H1 (cell line): ENCODE data around the gene TMPRSS2. TPM values are rescaled to one million over a fixed set of nuclear protein-coding genes. Genes with fewer than 3 reads are reported as not detected.

Experiments
- CTCF ChIA-PET: fragments of 300-600 bp; sonication (Branson Sonifier 250); formaldehyde crosslinking; loops from one replicate; lab custom pipeline; 2021; ENCODE audit not compliant: partially characterized antibody; lab: Charles Lee
- POLR2A ChIA-PET: fragments of 300-600 bp; sonication (Branson Sonifier 250); formaldehyde crosslinking; loops from one replicate; lab custom pipeline; 2021; ENCODE audit warnings: inconsistent platforms; ENCODE audit not compliant: partially characterized antibody; lab: Charles Lee
- DNase-seq, 2 experiments: peaks; one replicate each; pipeline versions ENCODE4 v3.0.0 to v3.0.0-alpha.2; 2010 to 2022; ENCODE audit warnings: low spot score in 2 of 2, low read depth in 1 of 2, mixed read lengths in 1 of 2
- FAIRE-seq: peaks from 2 replicates; lab custom pipeline; 2011; peaks lifted over from hg19 to GRCh38; lab: Jason Lieb, UNC
- H2AFZ ChIP-seq: 2 replicates; pipeline ENCODE4 v1.8.1; 2012; ENCODE audit warnings: low read length, inconsistent platforms
- H2AK5ac ChIP-seq: 2 replicates; pipeline ENCODE4 v1.6.1; 2013; ENCODE audit warnings: low read depth, low read length
- H2BK120ac ChIP-seq: replicated peaks from 2 replicates; pipeline ENCODE3; 2013; ENCODE audit warnings: low read depth, low read length, inconsistent platforms
- H2BK12ac ChIP-seq: 2 replicates; pipeline ENCODE4 v1.6.1; 2013; ENCODE audit warnings: low read depth, low read length
- H2BK15ac ChIP-seq: 2 replicates; pipeline ENCODE4 v1.6.1; 2013; ENCODE audit warnings: low read length
- H2BK20ac ChIP-seq: 2 replicates; pipeline ENCODE4 v1.6.1; 2013; ENCODE audit warnings: low read length
- H2BK5ac ChIP-seq: 2 replicates; pipeline ENCODE4 v1.6.1; 2013; ENCODE audit warnings: low read depth, low read length
- H3K14ac ChIP-seq: 2 replicates; pipeline ENCODE4 v1.6.1; 2013; ENCODE audit warnings: inconsistent platforms; ENCODE audit not compliant: insufficient read length
- H3K18ac ChIP-seq: 2 replicates; pipeline ENCODE4 v1.6.1; 2013; ENCODE audit warnings: low read length; ENCODE audit errors: extremely low read depth
- H3K23ac ChIP-seq: 2 replicates; pipeline ENCODE4 v1.6.1; 2013; ENCODE audit warnings: inconsistent platforms; ENCODE audit not compliant: insufficient read length
- H3K23me2 ChIP-seq: 2 replicates; pipeline ENCODE4 v1.6.1; 2013; ENCODE audit warnings: low read depth, low read length
- H3K27ac ChIP-seq: 2 replicates; pipeline ENCODE4 v1.6.1; 2011; ENCODE audit warnings: low read depth, low read length, inconsistent platforms
- H3K27me3 ChIP-seq, 4 experiments: replicated peaks in 1 of 4; 1 replicate in 1 of 4; 2 replicates in 3 of 4; pipeline versions ENCODE4 v1.6.1 to v1.8.1; 2011 to 2013; ENCODE audit warnings: low read length in 3 of 4, mild to moderate bottlenecking in 3 of 4, inconsistent platforms in 2 of 4, mixed read lengths in 2 of 4, moderate library complexity in 1 of 4; ENCODE audit not compliant: control insufficient read depth in 3 of 4, insufficient read depth in 3 of 4; ENCODE audit errors: extremely low read depth in 1 of 4
- H3K36me3 ChIP-seq, 4 experiments: 2 replicates each; pipeline versions ENCODE4 v1.6.1 to v1.8.1; 2011 to 2013; ENCODE audit warnings: mild to moderate bottlenecking in 4 of 4, low read length in 3 of 4, moderate library complexity in 2 of 4, control low read depth in 1 of 4, inconsistent platforms in 1 of 4; ENCODE audit not compliant: insufficient read depth in 4 of 4, control insufficient read depth in 2 of 4
- H3K4ac ChIP-seq: replicated peaks from 2 replicates; pipeline ENCODE3; 2013; ENCODE audit warnings: low read length, low read depth, mixed read lengths, inconsistent platforms; ENCODE audit not compliant: insufficient read length
- H3K4me1 ChIP-seq, 4 experiments: replicated peaks in 1 of 4; 1 replicate in 1 of 4; 2 replicates in 3 of 4; pipeline versions ENCODE4 v1.6.1 to v1.8.1; 2011 to 2013; ENCODE audit warnings: low read length in 3 of 4, inconsistent platforms in 2 of 4, mixed read lengths in 1 of 4; ENCODE audit not compliant: insufficient read depth in 4 of 4, control insufficient read depth in 3 of 4
- H3K4me2 ChIP-seq, 2 experiments: 2 replicates each; pipeline versions ENCODE4 v1.6.1 to v1.8.1; 2011 to 2013; ENCODE audit warnings: low read depth in 2 of 2, low read length in 2 of 2, control low read depth in 1 of 2, inconsistent platforms in 1 of 2, mild to moderate bottlenecking in 1 of 2; ENCODE audit not compliant: insufficient read depth in 1 of 2
- H3K4me3 ChIP-seq, 4 experiments: fragments of 200-600, 300-600 bp in 1 of 4; sonication (generic), shearing (Covaris generic), sonication (Bioruptor Twin) in 1 of 4; 2 replicates each; pipeline versions ENCODE4 v1.5.1 to v1.8.1; 2011 to 2016; ENCODE audit warnings: low read length in 4 of 4, low read depth in 3 of 4, control low read depth in 2 of 4, inconsistent platforms in 2 of 4, mild to moderate bottlenecking in 2 of 4, mixed read lengths in 1 of 4, moderate library complexity in 1 of 4; ENCODE audit not compliant: insufficient read depth in 2 of 4; ENCODE audit errors: extremely low read depth in 1 of 4
- H3K56ac ChIP-seq: replicated peaks from 2 replicates; pipeline ENCODE3; 2013; ENCODE audit warnings: low read depth, mild to moderate bottlenecking, mixed read lengths, low read length, inconsistent platforms; ENCODE audit not compliant: insufficient read length
- H3K79me1 ChIP-seq: 2 replicates; pipeline ENCODE4 v1.6.1; 2013; ENCODE audit warnings: low read depth, low read length, control low read depth
- H3K79me2 ChIP-seq, 2 experiments: 2 replicates each; pipeline versions ENCODE4 v1.6.1 to v1.8.1; 2012 to 2013; ENCODE audit warnings: low read length in 2 of 2, mild to moderate bottlenecking in 2 of 2, inconsistent platforms in 1 of 2; ENCODE audit not compliant: insufficient read depth in 2 of 2, control insufficient read depth in 1 of 2
- H3K9ac ChIP-seq, 4 experiments: replicated peaks in 1 of 4; 1 replicate in 1 of 4; 2 replicates in 3 of 4; pipeline versions ENCODE4 v1.6.1 to v1.8.1; 2011 to 2013; ENCODE audit warnings: low read depth in 3 of 4, low read length in 3 of 4, control low read depth in 2 of 4, mild to moderate bottlenecking in 2 of 4, moderate library complexity in 2 of 4, inconsistent platforms in 1 of 4; ENCODE audit errors: extremely low read depth in 1 of 4
- H3K9me3 ChIP-seq, 2 experiments: 2 replicates each; pipeline versions ENCODE4 v1.6.1 to v1.8.1; 2012 to 2013; ENCODE audit warnings: mild to moderate bottlenecking in 2 of 2, moderate library complexity in 2 of 2, control low read depth in 1 of 2, inconsistent platforms in 1 of 2, low read depth in 1 of 2, low read length in 1 of 2, mixed read lengths in 1 of 2; ENCODE audit not compliant: insufficient read depth in 2 of 2
- H4K20me1 ChIP-seq, 2 experiments: replicated peaks in 1 of 2; 2 replicates each; pipeline versions ENCODE3 to v1.8.1; 2011 to 2013; ENCODE audit warnings: inconsistent platforms in 2 of 2, low read length in 2 of 2, mild to moderate bottlenecking in 1 of 2; ENCODE audit not compliant: insufficient read depth in 2 of 2, control insufficient read depth in 1 of 2
- H4K5ac ChIP-seq: 2 replicates; pipeline ENCODE4 v1.6.1; 2013; ENCODE audit warnings: low read length, low read depth, mixed read lengths, inconsistent platforms; ENCODE audit not compliant: insufficient read length
- H4K8ac ChIP-seq: 2 replicates; pipeline ENCODE4 v1.8.0; 2013; ENCODE audit warnings: mild to moderate bottlenecking, moderate library complexity, low read length, inconsistent platforms; ENCODE audit not compliant: insufficient read depth; ENCODE audit errors: extremely low read depth
- H4K91ac ChIP-seq: replicated peaks from 2 replicates; pipeline ENCODE3; 2013; ENCODE audit warnings: low read length, mixed read lengths, inconsistent platforms; ENCODE audit not compliant: insufficient read length
- CHD2 ChIP-seq: IDR thresholded peaks from 2 replicates; pipeline ENCODE4 v1.6.1; 2012; ENCODE audit warnings: low read length, improper control_type of control experiment
- CTBP2 ChIP-seq: IDR thresholded peaks from 2 replicates; pipeline ENCODE4 v1.7.0; 2011; ENCODE audit warnings: borderline replicate concordance, mild to moderate bottlenecking, moderate library complexity, mixed read lengths, low read length; ENCODE audit not compliant: insufficient read depth, insufficient read length
- CTCF ChIP-seq, 3 experiments: IDR thresholded peaks; 1 replicate in 2 of 3; 2 replicates in 1 of 3; pipeline versions ENCODE4 v1.5.1 to v1.6.1; 2011; ENCODE audit warnings: low read length in 3 of 3, mild to moderate bottlenecking in 3 of 3, inconsistent platforms in 2 of 3, low read depth in 1 of 3, moderate library complexity in 1 of 3; ENCODE audit not compliant: insufficient read depth in 1 of 3; ENCODE audit errors: control extremely low read depth in 1 of 3
- GABPA ChIP-seq: IDR thresholded peaks from 2 replicates; pipeline ENCODE4 v1.6.1; 2011; ENCODE audit warnings: mild to moderate bottlenecking, low read length, moderate library complexity, borderline replicate concordance; ENCODE audit not compliant: insufficient read depth
- HDAC2 ChIP-seq, 2 experiments: fragments of 300-600 bp in 1 of 2; sonication (generic) in 1 of 2; IDR thresholded peaks; 2 replicates each; pipeline ENCODE4 v1.6.1; 2011 to 2012; ENCODE audit warnings: low read depth in 2 of 2, low read length in 2 of 2, mild to moderate bottlenecking in 2 of 2, moderate library complexity in 2 of 2, borderline replicate concordance in 1 of 2, inconsistent platforms in 1 of 2
- RBBP5 ChIP-seq: IDR thresholded peaks from 2 replicates; pipeline ENCODE4 v1.7.1; 2012; ENCODE audit warnings: low read depth, mild to moderate bottlenecking, inconsistent platforms, low read length, moderate library complexity, borderline replicate concordance
- TAF7 ChIP-seq: optimal IDR thresholded peaks from 2 replicates; pipeline ENCODE3; 2011; ENCODE audit warnings: low read depth, mild to moderate bottlenecking, inconsistent platforms, low read length, moderate library complexity, borderline replicate concordance
- TCF12 ChIP-seq: IDR thresholded peaks from 2 replicates; pipeline ENCODE4 v1.6.1; 2011; ENCODE audit warnings: low read depth, mild to moderate bottlenecking, low read length
- YY1 ChIP-seq: IDR thresholded peaks from 2 replicates; pipeline ENCODE4 v1.6.1; 2011; ENCODE audit warnings: low read depth, mild to moderate bottlenecking, low read length
- WGBS, 2 experiments: shearing (Covaris generic) in 1 of 2; methylation state at CpG; one replicate each; pipeline versions ENCODE4 v1.1.6 to v1.1.7; 2013 to 2015; ENCODE audit warnings: low lambda C conversion rate in 2 of 2, mixed read lengths in 2 of 2, inconsistent platforms in 1 of 2, low coverage in 1 of 2, missing lambda C conversion rate in 1 of 2; ENCODE audit not compliant: insufficient replicate concordance in 2 of 2, insufficient coverage in 1 of 2, insufficient read length in 1 of 2; ENCODE audit errors: extremely low coverage in 1 of 2, missing lambda C conversion rate in 1 of 2; 5-methylcytosine and 5-hydroxymethylcytosine counted together
- polyA plus RNA-seq, 7 experiments: library from polyadenylated mRNA; depleted of rRNA in 3 of 7; stranded (reverse) in 5 of 7; unstranded in 2 of 7; fragments of >200 nt in 5 of 7; fragments of 200-250 nt in 2 of 7; gene quantifications; 1 replicate in 5 of 7; 2 replicates in 1 of 7; 4 replicates in 1 of 7; pipeline versions ENCODE4 v1.2.1 to v1.2.3, GENCODE V29; 2011 to 2013; ENCODE audit warnings: missing spikeins in 2 of 7, mixed read lengths in 2 of 7
- total RNA-seq: library from RNA; stranded (reverse); fragmentation: NEBNext Ultra II Directional; extraction: Animal tissue kit (Norgen Biotek cat#: 25700); gene quantifications from 2 replicates; pipeline ENCODE4 v1.2.1, GENCODE V29; 2021
- TF ChIP-seq, protein P1 (sequence below): IDR thresholded peaks from 2 replicates; pipeline ENCODE4 v1.6.1; 2012; ENCODE audit warnings: inconsistent platforms

Gene TMPRSS2
- total and polyA plus RNA-seq, 2 of the 8 experiments (the other 6 are each of a cell fraction or from before 2014, with no cell fraction given): 9.2 to 11.0 TPM

GRCh38 chr21:41445465-41445862 is 62.5 kb downstream of the TMPRSS2 start:
- Histone ChIP-seq H4K91ac (no peak overlapping the region), H2BK5ac (no peak overlapping the region), H3K4me2 (no peak overlapping the region), H3K23ac (no peak overlapping the region), H2AK5ac (no peak overlapping the region), H2BK12ac (no peak overlapping the region), H3K23me2 (no peaks in the 10 kb centered on the region), H2BK120ac (no peak overlapping the region), H3K4me1 (no peaks in the 10 kb centered on the region; a peak in 1 of 7 replicates), H2AFZ (no peak overlapping the region), H4K5ac (no peak overlapping the region), H4K8ac (no peak overlapping the region), H3K79me1 (no peaks in the 10 kb centered on the region), H3K79me2 (no peaks in the 10 kb centered on the region), H3K14ac (no peak overlapping the region), H3K27ac (no peak overlapping the region), H3K4ac (no peak overlapping the region), H3K56ac (no peak overlapping the region), H3K4me3 (no peak overlapping the region), H3K9ac (peak overlapping the region in 1 of 4 experiments; percentile 22; a peak in 2 of 7 replicates), H3K27me3 (no peaks in the 10 kb centered on the region), H2BK20ac (no peak overlapping the region), H3K36me3 (no peaks in the 10 kb centered on the region), H4K20me1 (no peaks in the 10 kb centered on the region), H2BK15ac (no peak overlapping the region), H3K9me3 (no peaks in the 10 kb centered on the region), H3K18ac (no peak overlapping the region)
- ChIA-PET POLR2A (interaction anchor here (2.2 kb wide), 1 partner anchor 9 kb away, joined by 6 read pairs; no protein-coding TSS in a partner anchor), CTCF (interaction anchor here (1.1 kb wide), 1 partner anchor 75 kb away, joined by 4 read pairs; no protein-coding TSS in a partner anchor)
- DNase-seq: no peak
- no peak for FAIRE-seq
- 79% methylated on average over 7 of the region's 7 CpGs; no CpG with 5 or more reads in 1 of the 2 experiments for WGBS, 2 experiments
- TF ChIP-seq CTCF (IDR thresholded peaks at IDR 0.05; ENCODE audit: control extremely low read depth in 1 of 3, insufficient read depth in 1 of 3, low read depth in 1 of 3, low read length in 3 of 3) (no peak), YY1 (no peak), RBBP5 (no peak), CTBP2 (no peak), CHD2 (no peak), TCF12 (no peak), TAF7 (no peak), HDAC2 (IDR thresholded peaks at IDR 0.05; ENCODE audit: borderline replicate concordance in 1 of 2, low read depth in 2 of 2, low read length in 2 of 2) (no peak), GABPA (no peak)
- TF ChIP-seq, protein P1, sequence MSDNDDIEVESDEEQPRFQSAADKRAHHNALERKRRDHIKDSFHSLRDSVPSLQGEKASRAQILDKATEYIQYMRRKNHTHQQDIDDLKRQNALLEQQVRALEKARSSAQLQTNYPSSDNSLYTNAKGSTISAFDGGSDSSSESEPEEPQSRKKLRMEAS: no peak
